Measurements from ENCODE around the gene RNF151.
A peak's percentile ranks its signal among the peaks of the same experiment; 100 is the strongest.
"Not testable (repeated sequence)": the region's sequence is repeated elsewhere in the genome, so short reads cannot be mapped to it uniquely, and the experiment has no call there.

Gene RNF151

GRCh38 chr16:1953734-1954133 is 12.9 kb upstream of the RNF151 start:
- Histone ChIP-seq H3K27ac (replicated peaks; ENCODE audit: low read length) (no peak overlapping the region), H3K4ac (ENCODE audit: low read length) (peak overlapping the region; percentile 53), H3K27me3 (ENCODE audit: control insufficient read depth in 3 of 3, insufficient read depth in 3 of 3, low read depth in 1 of 3, low read length in 3 of 3) (no peaks in the 10 kb centered on the region), H2AK5ac (ENCODE audit: low read depth, low read length) (peak overlapping the region; percentile 47), H3K14ac (ENCODE audit: low read length) (no peak overlapping the region), H4K91ac (ENCODE audit: low read depth, low read length, poor library complexity) (no peak overlapping the region), H3K18ac (ENCODE audit: low read length) (peak overlapping the region; percentile 8), H3K9ac (ENCODE audit: low read depth, low read length, poor library complexity) (no peak overlapping the region), H3K9me3 (replicated peaks in 1 of 2; ENCODE audit: control insufficient read depth in 2 of 2, insufficient read depth in 1 of 2, low read depth in 1 of 2, low read length in 2 of 2) (no peaks in the 10 kb centered on the region), H3K4me1 (ENCODE audit: control insufficient read depth in 2 of 2, insufficient read depth in 1 of 2, low read depth in 1 of 2, low read length in 2 of 2) (no peaks in the 10 kb centered on the region), H3K36me3 (replicated peaks in 1 of 2; ENCODE audit: control insufficient read depth in 2 of 2, insufficient read depth in 2 of 2, low read length in 2 of 2) (no peaks in the 10 kb centered on the region), H2BK5ac (ENCODE audit: low read length) (no peak overlapping the region), H2BK120ac (ENCODE audit: low read depth, low read length) (no peak overlapping the region), H3K79me1 (ENCODE audit: low read depth, low read length) (no peaks in the 10 kb centered on the region), H3K4me3 (ENCODE audit: low read length in 2 of 2) (no peak overlapping the region), H3K4me2 (ENCODE audit: insufficient read depth, low read length, poor library complexity, severe bottlenecking) (no peak overlapping the region), H2BK12ac (ENCODE audit: low read length) (peak overlapping the region; percentile 41), H2AFZ (ENCODE audit: low read length) (no peak overlapping the region), H3K23ac (ENCODE audit: low read depth, low read length, poor library complexity) (no peak overlapping the region), H4K8ac (ENCODE audit: low read depth, low read length) (no peak overlapping the region), H2BK15ac (ENCODE audit: low read length) (peak overlapping the region; percentile 9)
- no peak for DNase-seq (ENCODE audit: low spot score)
- no CpG with 5 or more reads among the region's 22 CpGs for WGBS, 2 donors (ENCODE audit: extremely low coverage in 2 of 2, insufficient read length in 2 of 2, insufficient replicate concordance in 1 of 2)

DNA sequence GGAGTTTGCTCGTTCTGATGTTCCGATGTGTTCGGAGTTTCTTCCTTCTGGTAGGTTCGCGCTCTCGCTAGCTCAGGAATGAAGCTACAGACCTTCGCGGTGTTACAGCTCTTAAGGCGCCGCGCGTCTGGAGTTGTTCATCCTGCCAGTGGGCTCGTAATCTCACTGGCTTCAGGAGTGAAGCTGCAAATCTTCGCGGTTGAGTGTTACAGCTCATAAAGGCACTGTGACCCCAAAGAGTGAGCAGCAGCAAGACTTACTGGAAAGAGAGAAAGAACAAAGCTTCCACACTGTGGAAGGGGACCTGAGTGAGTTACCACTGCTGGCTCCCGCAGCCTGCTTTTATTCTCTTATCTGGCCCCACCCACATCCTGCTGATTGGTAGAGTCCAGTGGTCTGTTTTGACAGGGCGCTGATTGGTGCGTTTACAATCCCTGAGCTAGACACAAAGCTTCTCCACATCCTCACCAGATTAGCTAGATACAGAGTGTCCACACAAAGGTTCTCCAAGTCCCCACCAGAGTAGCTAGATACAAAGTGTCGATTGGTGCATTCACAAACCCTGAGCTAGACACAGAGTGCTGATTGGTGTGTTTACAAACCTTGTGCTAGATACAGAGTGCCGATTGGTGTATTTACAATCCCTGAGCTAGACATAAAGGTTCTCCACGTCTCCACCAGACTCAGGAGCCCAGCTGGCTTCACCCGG is 9.1 kb upstream of the RNF151 start:
- H3K9ac ChIP-seq (ENCODE audit: low read depth, low read length, poor library complexity); H2AK5ac ChIP-seq (ENCODE audit: low read depth, low read length); H2BK12ac ChIP-seq (ENCODE audit: low read length); H3K79me1 ChIP-seq (ENCODE audit: low read depth, low read length); H3K18ac ChIP-seq (ENCODE audit: low read length); H3K9me3 ChIP-seq (replicated peaks in 1 of 2; ENCODE audit: control insufficient read depth in 2 of 2, insufficient read depth in 1 of 2, low read depth in 1 of 2, low read length in 2 of 2); H2BK5ac ChIP-seq (ENCODE audit: low read length); H3K4me1 ChIP-seq (ENCODE audit: control insufficient read depth in 2 of 2, insufficient read depth in 1 of 2, low read depth in 1 of 2, low read length in 2 of 2); H2BK15ac ChIP-seq (ENCODE audit: low read length); H2AFZ ChIP-seq (ENCODE audit: low read length); H3K27ac ChIP-seq (replicated peaks; ENCODE audit: low read length); H4K91ac ChIP-seq (ENCODE audit: low read depth, low read length, poor library complexity); H3K23ac ChIP-seq (ENCODE audit: low read depth, low read length, poor library complexity); H3K4me3 ChIP-seq (ENCODE audit: low read length in 2 of 2); H3K27me3 ChIP-seq (ENCODE audit: control insufficient read depth in 3 of 3, insufficient read depth in 3 of 3, low read depth in 1 of 3, low read length in 3 of 3); H3K14ac ChIP-seq (ENCODE audit: low read length); DNase-seq (ENCODE audit: low spot score); H4K8ac ChIP-seq (ENCODE audit: low read depth, low read length); H3K4ac ChIP-seq (ENCODE audit: low read length); H2BK120ac ChIP-seq (ENCODE audit: low read depth, low read length): not testable (repeated sequence)
- no CpG with 5 or more reads among the region's 22 CpGs for WGBS, 2 donors (ENCODE audit: extremely low coverage in 2 of 2, insufficient read length in 2 of 2, insufficient replicate concordance in 1 of 2)
- Histone ChIP-seq H3K4me2 (ENCODE audit: insufficient read depth, low read length, poor library complexity, severe bottlenecking) (peak overlapping the region; percentile 18), H3K36me3 (replicated peaks in 1 of 2; ENCODE audit: control insufficient read depth in 2 of 2, insufficient read depth in 2 of 2, low read length in 2 of 2) (peaks cover 9 to 20% of the 10 kb centered on the region in 2 donors)

DNA sequence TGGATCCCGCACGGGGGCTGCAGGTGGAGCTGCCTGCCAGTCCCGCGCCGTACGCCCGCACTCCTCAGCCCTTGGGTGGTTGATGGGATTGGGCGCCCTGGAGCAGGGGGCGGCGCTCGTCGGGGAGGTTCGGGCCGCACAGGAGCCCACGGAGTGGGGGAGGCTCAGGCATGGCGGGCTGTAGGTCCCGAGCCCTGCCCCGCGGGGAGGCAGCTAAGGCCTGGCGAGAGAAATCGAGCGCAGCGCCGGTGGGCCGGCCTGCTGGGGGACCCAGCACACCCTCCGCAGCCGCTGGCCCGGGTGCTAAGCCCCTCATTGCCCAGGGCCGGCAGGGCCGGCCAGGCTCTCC is 8.5 kb upstream of the RNF151 start:
- H2BK15ac ChIP-seq (ENCODE audit: low read length); H3K9me3 ChIP-seq (replicated peaks in 1 of 2; ENCODE audit: control insufficient read depth in 2 of 2, insufficient read depth in 1 of 2, low read depth in 1 of 2, low read length in 2 of 2); H2BK5ac ChIP-seq (ENCODE audit: low read length); H2AFZ ChIP-seq (ENCODE audit: low read length); H3K23ac ChIP-seq (ENCODE audit: low read depth, low read length, poor library complexity); H4K8ac ChIP-seq (ENCODE audit: low read depth, low read length); H2AK5ac ChIP-seq (ENCODE audit: low read depth, low read length); DNase-seq (ENCODE audit: low spot score); H3K4ac ChIP-seq (ENCODE audit: low read length); H2BK12ac ChIP-seq (ENCODE audit: low read length); H3K4me3 ChIP-seq (ENCODE audit: low read length in 2 of 2); H3K14ac ChIP-seq (ENCODE audit: low read length); H2BK120ac ChIP-seq (ENCODE audit: low read depth, low read length); H3K9ac ChIP-seq (ENCODE audit: low read depth, low read length, poor library complexity); H3K27ac ChIP-seq (replicated peaks; ENCODE audit: low read length); H3K4me1 ChIP-seq (ENCODE audit: control insufficient read depth in 2 of 2, insufficient read depth in 1 of 2, low read depth in 1 of 2, low read length in 2 of 2); H3K79me1 ChIP-seq (ENCODE audit: low read depth, low read length); H4K91ac ChIP-seq (ENCODE audit: low read depth, low read length, poor library complexity); H3K4me2 ChIP-seq (ENCODE audit: insufficient read depth, low read length, poor library complexity, severe bottlenecking); H3K18ac ChIP-seq (ENCODE audit: low read length); H3K27me3 ChIP-seq (ENCODE audit: control insufficient read depth in 3 of 3, insufficient read depth in 3 of 3, low read depth in 1 of 3, low read length in 3 of 3): not testable (repeated sequence)
- H3K36me3 ChIP-seq (replicated peaks in 1 of 2; ENCODE audit: control insufficient read depth in 2 of 2, insufficient read depth in 2 of 2, low read length in 2 of 2): peaks cover 13 to 25% of the 10 kb centered on the region in 2 donors
- no CpG with 5 or more reads among the region's 30 CpGs for WGBS, 2 donors (ENCODE audit: extremely low coverage in 2 of 2, insufficient read length in 2 of 2, insufficient replicate concordance in 1 of 2)

DNA sequence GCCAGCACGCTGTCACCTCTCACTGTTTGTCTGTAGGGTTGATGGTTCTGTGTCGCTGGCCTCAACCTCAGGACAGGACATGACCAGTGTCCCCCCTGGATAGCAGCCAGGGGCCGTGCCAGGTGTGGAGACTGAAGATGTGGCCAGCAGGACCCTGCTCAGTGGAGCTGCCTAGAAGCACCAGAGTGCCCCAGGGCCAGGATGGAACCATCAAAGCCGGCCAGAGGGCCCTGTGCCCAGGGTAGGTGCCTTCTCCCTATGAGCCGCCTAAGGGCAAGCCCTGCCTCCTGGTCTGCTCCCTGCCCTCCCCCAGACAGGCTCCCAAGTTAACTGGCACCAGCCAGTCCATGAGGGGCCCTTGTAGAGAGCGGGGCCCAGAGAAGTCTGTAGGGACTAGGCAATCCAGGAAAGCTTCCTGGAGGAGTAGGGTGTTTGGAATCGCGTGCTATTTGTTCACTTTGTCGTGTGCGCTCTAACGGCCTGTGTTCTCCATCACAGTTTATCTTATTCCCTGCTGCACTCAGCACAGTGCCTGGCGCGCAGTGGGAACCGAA is 7.9 kb upstream of the RNF151 start:
- Histone ChIP-seq H3K9ac (ENCODE audit: low read depth, low read length, poor library complexity) (no peak overlapping the region), H4K8ac (ENCODE audit: low read depth, low read length) (peak overlapping the region; percentile 70), H2BK5ac (ENCODE audit: low read length) (no peak overlapping the region), H3K18ac (ENCODE audit: low read length) (peak overlapping the region; percentile 81), H3K4ac (ENCODE audit: low read length) (peak overlapping the region; percentile 14), H3K27ac (replicated peaks; ENCODE audit: low read length) (no peak overlapping the region), H3K23ac (ENCODE audit: low read depth, low read length, poor library complexity) (peak overlapping the region; percentile 47), H3K4me2 (ENCODE audit: insufficient read depth, low read length, poor library complexity, severe bottlenecking) (peak overlapping the region; percentile 45), H2AFZ (ENCODE audit: low read length) (peak overlapping the region; percentile 94), H3K14ac (ENCODE audit: low read length) (no peak overlapping the region), H2BK120ac (ENCODE audit: low read depth, low read length) (no peak overlapping the region), H3K4me3 (ENCODE audit: low read length in 2 of 2) (peak overlapping the region; percentile 16 to 77), H2BK15ac (ENCODE audit: low read length) (peak overlapping the region; percentile 50), H2BK12ac (ENCODE audit: low read length) (no peak overlapping the region), H3K79me1 (ENCODE audit: low read depth, low read length) (peaks cover 6% of the 10 kb centered on the region), H2AK5ac (ENCODE audit: low read depth, low read length) (peak overlapping the region; percentile 85), H3K4me1 (ENCODE audit: control insufficient read depth in 2 of 2, insufficient read depth in 1 of 2, low read depth in 1 of 2, low read length in 2 of 2) (peaks cover 7 to 9% of the 10 kb centered on the region in 2 donors), H3K9me3 (replicated peaks in 1 of 2; ENCODE audit: control insufficient read depth in 2 of 2, insufficient read depth in 1 of 2, low read depth in 1 of 2, low read length in 2 of 2) (no peaks in the 10 kb centered on the region), H3K36me3 (replicated peaks in 1 of 2; ENCODE audit: control insufficient read depth in 2 of 2, insufficient read depth in 2 of 2, low read length in 2 of 2) (peaks cover 17 to 32% of the 10 kb centered on the region in 2 donors), H4K91ac (ENCODE audit: low read depth, low read length, poor library complexity) (no peak overlapping the region), H3K27me3 (ENCODE audit: control insufficient read depth in 3 of 3, insufficient read depth in 3 of 3, low read depth in 1 of 3, low read length in 3 of 3) (no peaks in the 10 kb centered on the region)
- DNase-seq (ENCODE audit: low spot score): no peak
- WGBS, 2 donors (ENCODE audit: extremely low coverage in 2 of 2, insufficient read length in 2 of 2, insufficient replicate concordance in 1 of 2): no CpG with 5 or more reads among the region's 14 CpGs

Measured in neuronal stem cell (in vitro differentiated cells).